Measurements from ENCODE around the gene KMT5B.

- no peak for TF ChIP-seq POLR2AphosphoS5 (IDR thresholded peaks at IDR 0.05; ENCODE audit: low read depth)
- no peak for TF ChIP-seq CTCF (conservative IDR thresholded peaks at IDR 0.05; ENCODE audit: low read depth in 2 of 2)
- TF ChIP-seq EZH2 (IDR thresholded peaks at IDR 0.05; ENCODE audit: low read depth, unreplicated experiment): no peak
- TF ChIP-seq EZH2phosphoT487 (IDR thresholded peaks at IDR 0.05; ENCODE audit: unreplicated experiment): no peak
- TF ChIP-seq ZNF462 (CRISPR knock-in tag; IDR thresholded peaks at IDR 0.05): no peak
- TF ChIP-seq REST (IDR thresholded peaks at IDR 0.05; ENCODE audit: unreplicated experiment): no peak
- no peak for TF ChIP-seq ZNF114 (CRISPR knock-in tag; IDR thresholded peaks at IDR 0.05)
- no peak for TF ChIP-seq CREB1 (CRISPR knock-in tag; IDR thresholded peaks at IDR 0.05; ENCODE audit: low read depth)
- no peak for TF ChIP-seq STAT1 (IDR thresholded peaks at IDR 0.05; ENCODE audit: unreplicated experiment)
- TF ChIP-seq NANOG (IDR thresholded peaks at IDR 0.05; ENCODE audit: borderline replicate concordance): no peak
- no peak for TF ChIP-seq ZNF331 (CRISPR knock-in tag; IDR thresholded peaks at IDR 0.05; ENCODE audit: low read depth)
These were observed 8.3 kb upstream of the KMT5B start for GRCh38 chr11:68221406-68221805.
